ENCODE data around the gene PAPPA. TPM values are rescaled to one million over a fixed set of nuclear protein-coding genes. Genes with fewer than 3 reads are reported as not detected.

PAPPA gene
- total and polyA plus RNA-seq, 2 of the 8 experiments (the other 6 are each of a cell fraction or from before 2014, with no cell fraction given): 0.18 to 0.63 TPM

DNA sequence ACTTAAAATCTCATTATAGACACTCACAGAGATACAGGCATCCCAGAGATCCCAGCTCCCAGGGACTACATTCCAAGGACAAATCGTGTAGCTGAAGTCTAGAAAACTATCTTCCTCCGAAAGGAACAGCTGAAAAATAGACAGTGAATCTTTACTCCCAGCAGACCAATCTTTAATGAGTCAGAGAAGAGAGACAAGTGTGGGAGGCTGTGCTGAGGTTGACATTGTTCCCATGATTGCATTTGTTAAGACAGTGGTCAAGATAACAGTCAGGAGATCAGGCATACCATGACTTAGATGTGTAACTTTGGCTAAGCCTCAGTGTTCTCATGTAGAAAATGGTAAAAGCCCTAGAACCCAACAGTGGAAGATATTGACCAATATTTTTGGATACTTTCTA is 120.7 kb downstream of the PAPPA start:
- no peak overlapping the region; the same call in 1 of the 2 replicates for H2BK12ac ChIP-seq (ENCODE audit: low read depth, low read length)
- no peaks in the 10 kb centered on the region for H3K23me2 ChIP-seq (ENCODE audit: low read depth, low read length)
- FAIRE-seq: no peak
- H2BK20ac ChIP-seq (ENCODE audit: low read length): no peak overlapping the region
- ChIA-PET CTCF (ENCODE audit: partially characterized antibody) (interaction anchor here (0.6 to 3.2 kb wide), 5 partner anchors 11 to 283 kb away, joined by 3 to 13 read pairs (median 3); no protein-coding TSS in a partner anchor), POLR2A (ENCODE audit: partially characterized antibody) (no interaction called here)
- DNase-seq (ENCODE audit: low read depth in 1 of 2, low spot score in 2 of 2): no peak
- H2AFZ ChIP-seq (ENCODE audit: low read length): no peak overlapping the region
- H3K23ac ChIP-seq (ENCODE audit: insufficient read length): no peak overlapping the region
- no peak overlapping the region for H3K4me2 ChIP-seq (ENCODE audit: insufficient read depth in 1 of 2, low read depth in 2 of 2, low read length in 2 of 2)
- peaks cover 37 to 77% (median 68%) of the 10 kb centered on the region in 4 experiments for H3K27me3 ChIP-seq (replicated peaks in 1 of 4; ENCODE audit: control insufficient read depth in 3 of 4, extremely low read depth in 1 of 4, insufficient read depth in 3 of 4, low read length in 3 of 4)
- no peak overlapping the region for H4K5ac ChIP-seq (ENCODE audit: insufficient read length, low read depth, low read length)
- H3K9me3 ChIP-seq (ENCODE audit: insufficient read depth in 2 of 2, low read depth in 1 of 2, low read length in 1 of 2): no peaks in the 10 kb centered on the region
- H3K79me1 ChIP-seq (ENCODE audit: low read depth, low read length): no peaks in the 10 kb centered on the region
- H3K9ac ChIP-seq (replicated peaks in 1 of 4; ENCODE audit: extremely low read depth in 1 of 4, low read depth in 3 of 4, low read length in 3 of 4): no peak overlapping the region
- H2BK120ac ChIP-seq (replicated peaks; ENCODE audit: low read depth, low read length): no peak overlapping the region
- H3K27ac ChIP-seq (ENCODE audit: low read depth, low read length): no peak overlapping the region
- WGBS, 2 experiments (ENCODE audit: extremely low coverage in 1 of 2, insufficient coverage in 1 of 2, insufficient read length in 1 of 2, insufficient replicate concordance in 2 of 2, low coverage in 1 of 2, low lambda C conversion rate in 2 of 2, missing lambda C conversion rate in 1 of 2): 85% methylated on average over 2 of the region's 2 CpGs; no CpG with 5 or more reads in 1 of the 2 experiments
- no peak overlapping the region for H4K91ac ChIP-seq (replicated peaks; ENCODE audit: insufficient read length, low read length)
- H3K56ac ChIP-seq (replicated peaks; ENCODE audit: insufficient read length, low read depth, low read length): no peak overlapping the region
- no peak overlapping the region for H2BK5ac ChIP-seq (ENCODE audit: low read depth, low read length)
- no peaks in the 10 kb centered on the region for H3K79me2 ChIP-seq (ENCODE audit: control insufficient read depth in 1 of 2, insufficient read depth in 2 of 2, low read length in 2 of 2)
- no peak overlapping the region for H3K14ac ChIP-seq (ENCODE audit: insufficient read length)
- no peak overlapping the region for H3K4me3 ChIP-seq (ENCODE audit: extremely low read depth in 1 of 4, insufficient read depth in 2 of 4, low read depth in 3 of 4, low read length in 4 of 4)
- H3K4me1 ChIP-seq (replicated peaks in 1 of 4; ENCODE audit: control insufficient read depth in 3 of 4, insufficient read depth in 4 of 4, low read length in 3 of 4): peaks cover 10 to 26% (median 13%) of the 10 kb centered on the region in 4 experiments; a peak in 4 of 7 replicates
- no peaks in the 10 kb centered on the region for H3K36me3 ChIP-seq (ENCODE audit: control insufficient read depth in 2 of 4, insufficient read depth in 4 of 4, low read length in 3 of 4)
- no peak overlapping the region for H4K8ac ChIP-seq (ENCODE audit: extremely low read depth, insufficient read depth, low read length)
- H3K18ac ChIP-seq (ENCODE audit: extremely low read depth, low read length): no peak overlapping the region
- peaks cover 2 to 6% of the 10 kb centered on the region in 2 experiments for H4K20me1 ChIP-seq (replicated peaks in 1 of 2; ENCODE audit: control insufficient read depth in 1 of 2, insufficient read depth in 2 of 2, low read length in 2 of 2)
- H2BK15ac ChIP-seq (ENCODE audit: low read length): no peak overlapping the region
- no peak overlapping the region for H2AK5ac ChIP-seq (ENCODE audit: low read depth, low read length)
- no peak overlapping the region for H3K4ac ChIP-seq (replicated peaks; ENCODE audit: insufficient read length, low read depth, low read length)
- TF ChIP-seq KDM5A (IDR thresholded peaks at IDR 0.05; ENCODE audit: low read length) (no peak), GTF2F1 (IDR thresholded peaks at IDR 0.05; ENCODE audit: borderline replicate concordance, low read depth, low read length) (no peak), EZH2 (IDR thresholded peaks at IDR 0.05; ENCODE audit: low read depth, low read length, severe bottlenecking) (no peak), SUZ12 (IDR thresholded peaks at IDR 0.05; ENCODE audit: low read length) (no peak), POLR2AphosphoS5 (IDR thresholded peaks at IDR 0.05; ENCODE audit: low read depth, low read length) (no peak), ATF3 (IDR thresholded peaks at IDR 0.05; ENCODE audit: insufficient read depth, low read depth, low read length) (no peak), EGR1 (IDR thresholded peaks at IDR 0.05; ENCODE audit: borderline replicate concordance, low read depth, low read length) (no peak), CTCF (IDR thresholded peaks at IDR 0.05; ENCODE audit: control extremely low read depth in 1 of 3, insufficient read depth in 1 of 3, low read depth in 1 of 3, low read length in 3 of 3) (no peak), ZNF274 (IDR thresholded peaks at IDR 0.05; ENCODE audit: borderline replicate concordance, extremely low read depth, low read length) (no peak), JUND (IDR thresholded peaks at IDR 0.05; ENCODE audit: low read length) (no peak), TEAD4 (IDR thresholded peaks at IDR 0.05; ENCODE audit: low read depth, low read length) (no peak)

All from H1 (cell line).